Measurements from ENCODE around the gene PPP1R12B. TPM values are rescaled to one million over a fixed set of nuclear protein-coding genes. Genes with fewer than 3 reads are reported as not detected.
"Not testable (repeated sequence)": the region's sequence is repeated elsewhere in the genome, so short reads cannot be mapped to it uniquely, and the experiment has no call there.

PPP1R12B gene
- total RNA-seq, 1 donor from 2014 or later = 12.8 TPM

- ATAC-seq = peak; percentile 45
Measured at GRCh38 chr1:202587859-202588485, 239.5 kb downstream of the PPP1R12B start.

GRCh38 chr1:202588503-202589189, 240.1 kb downstream of the PPP1R12B start:
- ATAC-seq = peak; percentile 30

DNA sequence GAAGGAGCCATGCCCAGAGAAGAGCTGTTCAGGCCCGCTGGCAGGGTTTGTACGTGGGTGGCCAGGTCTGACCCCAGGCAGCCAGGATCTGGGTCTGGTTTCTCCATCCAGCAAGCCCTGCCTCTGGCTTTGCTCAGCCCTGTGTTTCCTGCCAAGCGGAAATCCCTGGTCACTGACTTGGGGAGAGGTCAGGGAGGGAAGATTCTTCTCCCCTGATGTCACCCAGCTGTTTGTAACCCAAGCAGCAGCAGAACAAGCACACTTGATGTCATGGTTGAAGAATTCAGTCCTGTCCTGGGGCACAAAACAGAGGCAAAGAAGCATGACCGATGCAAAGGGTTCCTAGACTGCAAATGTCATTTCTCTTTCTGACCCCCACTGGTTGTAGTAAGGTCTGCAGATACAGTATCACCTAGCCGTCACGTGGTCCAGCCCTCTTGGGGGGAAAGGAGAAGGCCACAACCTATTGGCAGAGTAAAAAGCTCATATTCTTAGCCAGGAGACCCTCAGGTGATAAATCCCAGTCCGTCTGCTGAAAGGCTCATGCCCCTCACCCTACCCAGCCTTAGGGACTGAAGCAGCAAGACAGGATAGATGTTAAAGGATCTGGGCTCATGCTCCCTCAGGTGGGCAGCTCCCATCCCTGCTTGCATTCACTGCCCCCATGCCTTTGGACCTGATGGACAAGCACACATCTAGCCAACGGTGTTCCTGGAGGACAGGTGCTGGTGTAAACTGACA, 240.9 kb downstream of the PPP1R12B start:
- peak; percentile 82 for ATAC-seq

DNA sequence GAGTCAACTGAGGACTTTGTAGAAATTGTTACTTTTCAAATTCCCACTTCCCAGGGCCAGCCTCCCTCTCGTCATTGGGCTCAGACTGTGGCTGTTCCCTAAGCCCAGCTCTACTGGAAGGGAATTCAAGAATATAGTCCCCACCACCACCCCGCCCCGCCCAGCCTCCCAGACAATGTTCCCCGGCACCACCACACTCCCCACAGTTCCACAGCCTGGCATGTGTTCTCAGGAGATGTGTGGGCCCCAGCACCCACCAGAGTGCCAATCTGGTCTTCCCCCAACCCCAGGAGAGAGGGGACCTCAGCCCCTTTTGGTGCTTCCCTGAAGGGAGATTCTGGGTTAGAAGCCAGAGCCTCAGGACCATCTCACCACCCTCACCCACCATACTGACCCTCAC, 241.6 kb downstream of the PPP1R12B start:
- ATAC-seq = no peak

GRCh38 chr1:202590975-202591411, 242.5 kb downstream of the PPP1R12B start:
- ATAC-seq = peak; percentile 33

DNA sequence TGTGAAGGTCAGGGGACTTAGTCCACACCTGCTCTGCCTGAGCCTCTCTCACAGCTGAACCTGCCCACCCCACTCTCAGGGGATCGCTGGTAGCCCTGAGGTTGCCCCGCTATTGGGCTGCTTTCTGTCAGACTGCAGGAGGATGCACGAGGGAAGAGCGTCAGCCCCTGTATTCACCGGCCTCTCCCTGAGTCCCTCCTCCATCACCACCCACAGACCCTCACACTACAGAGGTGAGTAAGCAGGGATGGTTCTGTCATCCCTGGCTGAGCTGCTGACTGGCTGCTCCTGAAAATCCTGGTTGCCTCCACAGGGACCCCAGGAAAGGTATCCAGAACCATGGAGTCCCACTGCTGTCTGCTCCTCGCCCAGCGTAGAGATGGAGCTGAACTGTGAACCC, 243.0 kb downstream of the PPP1R12B start:
- ATAC-seq = no peak

GRCh38 chr1:202592146-202592545, 243.6 kb downstream of the PPP1R12B start:
- no peak for ATAC-seq

GRCh38 chr1:202593845-202594244, 245.3 kb downstream of the PPP1R12B start:
- ATAC-seq = peak; percentile 78

GRCh38 chr1:202596638-202597037, 248.1 kb downstream of the PPP1R12B start:
- no peak for ATAC-seq

GRCh38 chr1:202597090-202597761, 248.7 kb downstream of the PPP1R12B start:
- no peak for ATAC-seq

GRCh38 chr1:202599669-202600431, 251.4 kb downstream of the PPP1R12B start:
- ATAC-seq = peak; percentile 79

GRCh38 chr1:202600432-202601041, 252.0 kb downstream of the PPP1R12B start:
- no peak for ATAC-seq

GRCh38 chr1:202603435-202603834, 254.9 kb downstream of the PPP1R12B start:
- no peak for ATAC-seq

DNA sequence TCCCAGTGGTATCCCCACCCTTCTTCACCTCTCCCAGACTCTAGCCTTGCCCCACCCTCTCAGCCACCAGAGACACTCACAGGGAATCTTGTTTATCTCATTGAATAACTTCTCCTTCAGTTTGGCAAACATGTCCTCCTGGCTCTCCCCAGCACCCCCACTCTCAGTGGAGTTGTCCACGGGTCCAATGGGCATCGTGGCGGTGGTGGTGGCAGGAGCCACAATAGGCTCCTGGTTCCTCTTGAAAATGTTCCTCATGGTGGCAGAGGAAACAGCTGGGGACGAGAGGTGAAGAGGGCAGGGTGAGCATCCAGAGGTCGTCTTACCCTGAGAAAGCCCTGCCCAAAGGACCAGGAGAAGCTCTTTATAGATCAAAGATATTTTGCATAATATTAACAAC, 257.0 kb downstream of the PPP1R12B start:
- ATAC-seq = no peak

DNA sequence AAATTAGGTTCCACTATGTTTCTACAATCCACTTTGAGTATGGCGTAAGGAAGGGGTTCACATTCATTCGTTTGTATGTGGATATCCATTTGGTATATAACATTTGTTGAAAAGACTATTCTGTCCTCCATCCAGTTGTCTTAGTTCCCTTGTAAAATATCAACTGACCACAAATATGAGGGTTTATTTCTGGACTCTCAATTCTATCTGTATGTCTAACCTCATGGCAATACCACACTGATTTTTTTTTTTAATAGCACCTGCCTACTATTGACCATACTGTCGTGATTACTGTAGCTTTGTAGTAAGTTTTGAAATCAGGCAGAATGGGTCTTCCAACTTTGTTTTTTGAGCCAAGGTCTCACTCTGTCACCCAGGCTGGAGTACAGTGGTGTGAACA, 263.5 kb downstream of the PPP1R12B start:
- not testable (repeated sequence) for ATAC-seq

- ATAC-seq = no peak
Measured at GRCh38 chr1:202613571-202613970, 265.1 kb downstream of the PPP1R12B start.

DNA sequence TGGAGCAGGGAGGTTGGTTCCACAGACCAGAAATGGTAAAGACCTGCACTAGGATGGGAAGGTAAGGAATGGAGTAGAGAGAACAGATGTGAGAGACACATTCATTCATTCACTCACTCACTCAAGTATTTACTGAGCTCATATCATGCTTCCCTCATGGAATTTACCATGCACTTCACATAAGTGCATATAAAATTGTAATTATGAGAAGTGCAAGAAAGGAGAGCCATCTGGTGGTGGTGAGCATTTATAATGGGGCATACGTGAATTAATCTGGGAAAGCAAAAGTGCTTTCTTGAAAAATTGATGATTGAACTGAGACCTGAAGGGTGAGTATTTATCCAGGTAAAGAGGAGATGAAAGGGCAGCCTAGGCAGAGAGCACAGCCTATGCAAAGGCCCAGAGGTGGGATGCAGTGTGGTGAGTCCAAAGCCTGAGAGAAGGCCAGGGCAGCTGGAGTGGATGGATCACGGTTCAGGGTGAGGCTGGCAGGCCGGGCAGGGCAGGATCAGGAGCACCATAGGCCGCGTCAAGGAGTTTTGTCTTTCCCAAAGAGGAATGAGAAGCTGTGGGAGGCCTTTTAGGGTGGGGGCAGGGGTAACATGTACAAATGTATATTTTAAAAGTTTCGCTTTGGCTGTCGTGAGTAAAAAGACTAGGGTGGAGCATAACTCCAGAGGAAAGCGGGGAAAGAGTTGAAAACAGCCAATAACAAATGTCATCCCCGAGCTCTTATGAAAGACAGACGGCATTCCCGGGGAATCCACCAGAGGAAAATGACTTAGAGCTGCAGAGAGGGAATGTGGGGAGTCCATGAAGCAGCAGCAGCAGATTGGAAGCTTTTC, 266.1 kb downstream of the PPP1R12B start:
- ATAC-seq = not testable (repeated sequence)

DNA sequence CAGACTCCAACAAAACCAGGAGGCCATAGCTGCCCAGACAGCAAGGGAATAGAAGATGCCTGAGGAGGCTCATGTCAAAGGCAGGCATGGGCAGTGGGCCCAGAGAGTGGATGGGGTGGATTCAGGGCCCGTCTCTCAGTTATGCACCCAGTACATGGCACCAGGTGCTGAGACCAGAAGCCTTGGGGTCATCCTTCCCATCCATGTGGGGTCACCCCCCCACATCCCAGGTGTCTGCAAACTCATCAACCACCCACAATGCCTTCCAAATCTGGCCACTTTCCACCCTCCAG, 266.7 kb downstream of the PPP1R12B start:
- ATAC-seq = peak; percentile 16

- ATAC-seq = peak; percentile 27
Measured at GRCh38 chr1:202615501-202616354, 267.2 kb downstream of the PPP1R12B start.

DNA sequence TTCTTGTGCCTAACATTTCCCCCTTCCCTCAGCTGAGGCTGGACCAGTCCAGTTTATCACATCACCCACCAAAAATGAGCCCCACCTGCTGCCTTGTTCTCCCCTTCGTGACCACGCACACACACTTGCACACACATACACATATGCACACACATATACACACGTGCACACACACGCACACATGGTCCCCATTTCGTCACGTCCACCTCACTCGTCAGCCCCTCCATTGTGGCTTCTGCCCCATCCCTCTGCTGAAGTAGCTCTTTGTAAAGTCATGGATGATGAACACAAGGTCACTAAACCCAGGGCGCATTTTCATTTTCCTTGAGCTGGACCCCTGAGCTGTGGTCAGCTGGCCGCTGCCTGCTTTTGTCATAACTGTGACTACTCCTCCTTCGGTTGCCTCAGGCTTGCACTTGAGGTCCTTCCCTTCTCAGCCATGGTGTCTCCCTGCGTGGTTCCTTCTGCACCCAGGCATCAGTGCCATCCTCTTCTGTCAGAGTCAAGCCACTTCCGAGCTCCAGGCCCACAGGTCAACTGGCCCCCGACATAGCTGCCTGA, 267.9 kb downstream of the PPP1R12B start:
- peak; percentile 14 for ATAC-seq

Data from esophagus mucosa (tissue), 1 donor.